ENCODE data around the gene TRIM63. TPM values are rescaled to one million over a fixed set of nuclear protein-coding genes. Genes with fewer than 3 reads are reported as not detected.

TRIM63 gene
- total and polyA plus RNA-seq, 9 of the 15 experiments (the other 6 are each of a cell fraction or from before 2014, with no cell fraction given): 0.08 to 0.57 (median 0.36) TPM

GRCh38 chr1:26022404-26022779 lies 45.0 kb downstream of the TRIM63 start (continued):
- TF ChIP-seq REST (IDR thresholded peaks at IDR 0.05; ENCODE audit: borderline replicate concordance) (no peak), REST (CRISPR knock-in tag; IDR thresholded peaks at IDR 0.05; ENCODE audit: low read depth) (no peak), CEBPG (CRISPR knock-in tag; IDR thresholded peaks at IDR 0.05) (no peak), CEBPG (tag; conservative IDR thresholded peaks at IDR 0.05 in 1 of 2, IDR thresholded peaks at IDR 0.05 in 1 of 2) (no peak), ZNF274 (IDR thresholded peaks at IDR 0.05; ENCODE audit: borderline replicate concordance, low read depth, low read length) (no peak)
